Mesothelial cell of epicardium (in vitro differentiated cells): Measurements from ENCODE around the gene PTGIS. TPM values are rescaled to one million over a fixed set of nuclear protein-coding genes. Genes with fewer than 3 reads are reported as not detected.

Experiments used
- DNase-seq, 2 experiments: peaks; one replicate each; pipeline ENCODE4 v3.0.0; 2021; ENCODE audit warnings: low spot score in 2 of 2; ENCODE audit not compliant: unreplicated experiment in 2 of 2
- H3K27ac Mint-ChIP-seq: 2 replicates; pipeline ENCODE4 v1.8.0; 2021; ENCODE audit warnings: mixed read lengths
- H3K27me3 Mint-ChIP-seq: 2 replicates; pipeline ENCODE4 v1.8.0; 2021; ENCODE audit warnings: low read depth, mixed read lengths
- H3K36me3 Mint-ChIP-seq: 2 replicates; pipeline ENCODE4 v1.8.0; 2021; ENCODE audit warnings: mixed read lengths
- H3K4me1 Mint-ChIP-seq: 2 replicates; pipeline ENCODE4 v1.8.0; 2021; ENCODE audit warnings: mixed read lengths
- H3K4me3 Mint-ChIP-seq: 2 replicates; pipeline ENCODE4 v1.8.0; 2021; ENCODE audit warnings: mild to moderate bottlenecking, moderate library complexity, mixed read lengths
- H3K9me3 Mint-ChIP-seq: 2 replicates; pipeline ENCODE4 v1.8.0; 2021; ENCODE audit warnings: mixed read lengths
- total RNA-seq: library from RNA; stranded (reverse); gene quantifications from 3 replicates; pipeline ENCODE4 v1.2.1, GENCODE V29; 2021
- TF ChIP-seq, protein P1 (sequence below): fragments of 200-600 bp; sonication (generic); IDR thresholded peaks from one replicate; pipeline ENCODE4 v1.5.0; 2021; ENCODE audit warnings: antibody characterized with exemption; ENCODE audit not compliant: unreplicated experiment

The PTGIS gene
- total RNA-seq, 1 donor from 2014 or later = 113 TPM

DNA sequence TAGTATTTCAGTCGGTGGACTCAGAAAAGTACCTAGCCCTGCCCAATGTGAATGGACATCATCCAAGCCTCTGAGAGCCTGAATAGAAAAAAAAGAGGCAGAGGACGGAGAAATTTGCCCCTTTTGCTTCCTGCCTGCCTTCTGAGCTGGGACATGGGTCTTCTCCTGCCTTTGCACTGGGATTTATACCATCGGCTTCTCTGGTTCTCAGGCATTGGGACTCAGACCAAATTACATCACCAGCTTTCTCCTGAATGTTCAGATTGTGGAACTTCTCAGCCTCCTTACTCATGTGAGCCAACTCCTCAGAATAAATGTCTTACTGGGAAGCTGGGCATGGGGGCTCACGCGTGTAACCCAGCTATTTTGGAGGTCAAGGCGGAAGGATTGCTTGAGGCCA is 105.3 kb downstream of the PTGIS start:
- Mint-ChIP-seq H3K27me3 (peaks cover 43% of the 10 kb centered on the region), H3K36me3 (no peaks in the 10 kb centered on the region), H3K4me3 (no peak overlapping the region), H3K4me1 (no peaks in the 10 kb centered on the region), H3K27ac (no peak overlapping the region), H3K9me3 (no peaks in the 10 kb centered on the region)
- TF ChIP-seq, protein P1, sequence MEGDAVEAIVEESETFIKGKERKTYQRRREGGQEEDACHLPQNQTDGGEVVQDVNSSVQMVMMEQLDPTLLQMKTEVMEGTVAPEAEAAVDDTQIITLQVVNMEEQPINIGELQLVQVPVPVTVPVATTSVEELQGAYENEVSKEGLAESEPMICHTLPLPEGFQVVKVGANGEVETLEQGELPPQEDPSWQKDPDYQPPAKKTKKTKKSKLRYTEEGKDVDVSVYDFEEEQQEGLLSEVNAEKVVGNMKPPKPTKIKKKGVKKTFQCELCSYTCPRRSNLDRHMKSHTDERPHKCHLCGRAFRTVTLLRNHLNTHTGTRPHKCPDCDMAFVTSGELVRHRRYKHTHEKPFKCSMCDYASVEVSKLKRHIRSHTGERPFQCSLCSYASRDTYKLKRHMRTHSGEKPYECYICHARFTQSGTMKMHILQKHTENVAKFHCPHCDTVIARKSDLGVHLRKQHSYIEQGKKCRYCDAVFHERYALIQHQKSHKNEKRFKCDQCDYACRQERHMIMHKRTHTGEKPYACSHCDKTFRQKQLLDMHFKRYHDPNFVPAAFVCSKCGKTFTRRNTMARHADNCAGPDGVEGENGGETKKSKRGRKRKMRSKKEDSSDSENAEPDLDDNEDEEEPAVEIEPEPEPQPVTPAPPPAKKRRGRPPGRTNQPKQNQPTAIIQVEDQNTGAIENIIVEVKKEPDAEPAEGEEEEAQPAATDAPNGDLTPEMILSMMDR = no peak
- no peak for DNase-seq

DNA sequence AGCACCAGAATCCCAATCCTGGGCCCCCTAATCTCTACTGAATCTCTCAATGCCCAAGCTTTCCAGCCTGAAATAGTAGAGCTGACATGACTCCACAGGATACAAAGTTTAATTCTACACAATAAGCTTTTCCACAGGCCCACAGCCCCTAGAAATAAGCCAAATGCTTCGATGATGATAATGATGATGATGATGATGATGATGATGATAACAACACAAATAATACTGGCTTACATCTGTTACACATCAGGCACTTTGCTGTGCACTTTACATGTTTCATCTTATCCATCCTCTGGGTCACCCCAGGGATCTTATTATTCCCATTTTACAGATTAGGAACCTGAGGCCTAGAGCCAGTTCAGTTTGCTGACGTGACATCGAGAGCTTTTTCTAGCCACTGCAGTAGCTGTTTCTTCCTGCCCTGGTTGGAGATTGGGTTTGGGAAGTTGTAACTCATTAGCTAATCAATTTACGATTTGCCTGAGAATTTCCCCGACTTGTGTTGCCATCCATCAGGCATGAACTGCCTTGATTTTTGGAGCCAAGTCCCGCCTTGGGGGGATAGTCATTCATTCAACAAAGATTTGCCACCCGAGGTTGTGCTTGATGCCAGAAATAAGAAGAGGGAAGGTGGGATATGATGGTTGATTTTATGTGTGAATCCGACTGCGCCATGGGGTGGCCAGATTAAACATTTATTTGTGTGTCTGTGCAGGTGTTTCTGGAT is 105.9 kb downstream of the PTGIS start:
- Mint-ChIP-seq H3K9me3 (no peaks in the 10 kb centered on the region), H3K27me3 (peaks cover 43% of the 10 kb centered on the region)
- TF ChIP-seq, protein P1 = no peak

DNA sequence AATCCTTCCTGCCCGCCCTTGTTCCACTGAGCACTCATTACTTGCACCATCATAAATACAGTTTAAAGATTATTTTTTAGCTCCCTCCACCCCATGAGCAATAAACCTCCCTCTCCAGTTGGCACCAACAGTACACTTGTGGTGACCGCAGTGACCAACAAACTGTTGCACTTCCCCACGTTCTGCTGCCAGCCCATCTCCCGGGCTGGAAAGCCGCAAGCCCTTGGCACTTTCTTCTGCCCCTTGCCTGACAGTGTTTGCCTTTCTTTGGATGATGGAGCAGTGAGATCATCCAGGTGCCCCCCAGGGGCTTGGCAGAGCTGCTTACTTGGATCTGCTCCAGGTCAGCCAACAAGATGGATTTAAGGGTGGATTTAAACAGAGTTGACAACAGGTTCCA is 107.0 kb downstream of the PTGIS start:
- Mint-ChIP-seq H3K27ac (no peak overlapping the region), H3K4me1 (no peaks in the 10 kb centered on the region), H3K9me3 (no peaks in the 10 kb centered on the region), H3K4me3 (no peak overlapping the region), H3K36me3 (no peaks in the 10 kb centered on the region), H3K27me3 (peaks cover 52% of the 10 kb centered on the region)
- no peak for DNase-seq
- TF ChIP-seq, protein P1 = no peak

More for the DNA sequence above, 105.9 kb downstream of the PTGIS start:
- Mint-ChIP-seq H3K27ac (no peak overlapping the region), H3K4me1 (no peaks in the 10 kb centered on the region), H3K4me3 (no peak overlapping the region), H3K36me3 (no peaks in the 10 kb centered on the region)
- DNase-seq = no peak

DNA sequence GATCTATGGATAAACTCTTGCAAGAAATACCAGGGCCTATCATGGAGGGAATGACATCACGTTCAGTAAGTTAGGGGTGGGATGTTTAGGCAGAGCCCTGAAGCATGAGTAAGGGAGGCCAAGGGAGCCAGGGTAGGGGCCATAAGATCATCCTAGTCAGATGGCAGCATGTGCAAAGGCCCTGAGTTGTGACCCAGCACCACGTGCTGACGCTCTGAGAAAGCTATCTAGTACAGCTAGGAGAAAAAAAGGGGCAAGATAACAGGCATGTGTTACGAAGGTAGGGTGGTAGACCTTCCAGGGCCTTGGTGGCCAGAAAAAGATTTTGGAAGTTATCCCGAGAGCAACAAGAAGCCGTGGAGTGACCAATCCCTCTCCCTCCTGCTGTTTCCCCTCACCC is 107.8 kb downstream of the PTGIS start:
- Mint-ChIP-seq H3K27me3 (peaks cover 50% of the 10 kb centered on the region), H3K4me1 (no peaks in the 10 kb centered on the region), H3K36me3 (no peaks in the 10 kb centered on the region), H3K27ac (no peak overlapping the region), H3K9me3 (no peaks in the 10 kb centered on the region), H3K4me3 (no peak overlapping the region)
- DNase-seq = no peak
- TF ChIP-seq, protein P1 = no peak

DNA sequence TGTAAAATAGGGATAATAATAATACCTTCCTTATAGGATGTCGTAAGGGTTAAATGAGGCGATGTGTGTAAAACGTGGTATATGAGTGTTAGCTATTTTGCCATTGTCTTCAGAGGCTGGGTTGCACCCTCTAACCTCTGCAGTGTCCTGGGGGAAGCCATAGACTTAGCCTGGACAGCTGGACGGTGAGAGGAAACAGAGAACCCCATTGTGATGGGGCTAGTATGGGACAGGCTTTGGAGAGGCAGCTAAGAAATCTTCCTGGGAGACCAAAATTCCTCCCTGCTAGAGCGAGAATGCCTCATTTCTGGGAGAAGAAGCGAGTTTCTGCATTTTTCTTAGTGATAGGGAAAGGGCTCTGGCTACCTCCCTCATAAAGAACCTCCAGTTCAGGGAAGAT is 108.3 kb downstream of the PTGIS start:
- Mint-ChIP-seq H3K27me3 (peaks cover 51% of the 10 kb centered on the region), H3K9me3 (no peaks in the 10 kb centered on the region), H3K4me1 (no peaks in the 10 kb centered on the region), H3K4me3 (no peak overlapping the region), H3K27ac (no peak overlapping the region), H3K36me3 (no peaks in the 10 kb centered on the region)
- TF ChIP-seq, protein P1 = no peak
- DNase-seq = no peak
